ENCODE results near the gene ARNT2.

Gene ARNT2

DNA sequence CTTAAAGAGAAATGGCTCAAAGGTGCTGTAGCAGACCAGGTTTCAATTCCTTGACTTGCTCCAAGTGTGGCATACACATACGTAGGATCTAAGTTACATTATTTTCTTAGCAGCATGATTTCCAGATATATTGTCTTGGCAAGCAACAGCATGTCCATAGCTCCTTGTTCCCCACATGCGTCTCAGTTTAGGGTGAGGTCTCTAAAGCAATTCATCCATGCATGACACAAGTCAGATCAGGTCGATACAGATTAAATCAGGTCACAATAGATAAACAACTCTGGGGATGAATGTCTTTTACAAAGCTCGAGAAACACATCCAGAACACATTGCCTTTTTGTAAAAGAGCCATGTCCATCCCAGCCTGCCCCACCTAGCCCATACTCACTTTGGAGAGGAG, 182.0 kb downstream of the ARNT2 start:
- H3K4me3 Mint-ChIP-seq, result no peak overlapping the region
- DNase-seq (no peak), ATAC-seq (replicated peaks) (no peak)
- no peaks in the 10 kb centered on the region for H3K9me3 Mint-ChIP-seq
- no peaks in the 10 kb centered on the region for H3K36me3 Mint-ChIP-seq (ENCODE audit: insufficient read depth)
- H3K27me3 Mint-ChIP-seq, result peaks cover 5 to 36% of the 10 kb centered on the region in 2 donors
- H3K27ac Mint-ChIP-seq, result no peak overlapping the region
- H3K4me1 Mint-ChIP-seq (ENCODE audit: low read depth in 2 of 2), result no peaks in the 10 kb centered on the region

DNA sequence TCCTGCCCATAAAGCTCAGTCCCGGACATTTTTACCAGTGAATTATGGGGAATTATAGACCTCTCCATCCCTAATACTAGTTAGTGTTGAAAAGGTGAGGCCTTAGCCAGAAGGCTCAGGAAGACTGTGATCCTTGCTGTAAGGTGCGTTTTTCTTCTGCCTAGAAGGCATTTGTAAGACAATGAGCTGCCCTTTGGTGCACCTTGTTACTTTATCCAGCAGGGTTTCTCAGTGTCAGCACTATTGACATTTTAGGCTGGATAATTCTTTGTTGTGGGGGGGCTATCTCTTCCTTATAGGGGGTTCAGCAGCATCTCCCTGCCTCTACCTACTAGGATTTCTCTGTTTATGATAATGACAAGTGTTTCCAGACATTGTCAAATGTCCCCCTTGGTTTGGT, 182.8 kb downstream of the ARNT2 start:
- DNase-seq (no peak), ATAC-seq (replicated peaks) (no peak)
- no peak overlapping the region for H3K4me3 Mint-ChIP-seq
- peaks cover 5 to 35% of the 10 kb centered on the region in 2 donors for H3K27me3 Mint-ChIP-seq
- H3K27ac Mint-ChIP-seq, result no peak overlapping the region
- H3K4me1 Mint-ChIP-seq (ENCODE audit: low read depth in 2 of 2), result no peaks in the 10 kb centered on the region
- no peaks in the 10 kb centered on the region for H3K36me3 Mint-ChIP-seq (ENCODE audit: insufficient read depth)
- no peaks in the 10 kb centered on the region for H3K9me3 Mint-ChIP-seq

DNA sequence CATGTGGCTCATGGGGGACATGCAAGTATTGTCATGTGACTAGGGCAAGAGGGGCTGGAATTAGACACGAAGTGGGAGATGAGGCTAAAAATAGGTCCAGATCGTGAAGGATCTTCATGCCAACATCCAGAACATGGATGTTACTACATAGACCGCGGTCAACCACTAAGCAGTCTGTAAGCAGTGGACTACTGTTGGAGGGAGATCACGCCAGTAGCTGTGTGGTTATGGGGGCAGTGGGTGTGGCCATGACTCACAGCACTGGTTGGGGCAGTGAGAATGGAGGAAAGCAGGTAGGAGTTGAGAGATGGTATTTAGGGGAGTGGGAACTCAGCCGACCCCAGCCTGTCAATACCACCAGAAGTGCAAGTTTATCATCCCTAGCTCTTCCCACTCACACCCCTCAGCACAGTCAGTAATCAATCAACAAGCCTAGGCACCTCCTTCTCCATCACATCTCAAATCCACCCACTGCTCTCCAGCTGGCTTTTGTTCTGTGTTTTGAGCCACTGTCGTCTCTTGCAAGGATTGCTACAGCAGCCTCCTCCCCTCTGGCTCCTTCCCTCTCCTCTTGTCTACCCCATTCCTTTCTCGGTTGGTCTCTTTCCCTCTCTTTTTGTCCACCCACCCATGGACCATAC, 183.8 kb downstream of the ARNT2 start:
- Mint-ChIP-seq H3K9me3 (no peaks in the 10 kb centered on the region), H3K27me3 (peaks cover 9 to 35% of the 10 kb centered on the region in 2 donors), H3K4me1 (ENCODE audit: low read depth in 2 of 2) (no peaks in the 10 kb centered on the region), H3K4me3 (no peak overlapping the region), H3K27ac (no peak overlapping the region), H3K36me3 (ENCODE audit: insufficient read depth) (no peaks in the 10 kb centered on the region)
- no peak for DNase-seq
- no peak for ATAC-seq (replicated peaks)

- Mint-ChIP-seq H3K9me3 (no peaks in the 10 kb centered on the region), H3K4me1 (ENCODE audit: low read depth in 2 of 2) (no peaks in the 10 kb centered on the region), H3K27ac (no peak overlapping the region), H3K27me3 (peaks cover 9 to 35% of the 10 kb centered on the region in 2 donors), H3K36me3 (ENCODE audit: insufficient read depth) (no peaks in the 10 kb centered on the region), H3K4me3 (no peak overlapping the region)
- ATAC-seq (replicated peaks) (no peak), DNase-seq (no peak)
Observed at GRCh38 chr15:80588801-80589200, 184.6 kb downstream of the ARNT2 start.

DNA sequence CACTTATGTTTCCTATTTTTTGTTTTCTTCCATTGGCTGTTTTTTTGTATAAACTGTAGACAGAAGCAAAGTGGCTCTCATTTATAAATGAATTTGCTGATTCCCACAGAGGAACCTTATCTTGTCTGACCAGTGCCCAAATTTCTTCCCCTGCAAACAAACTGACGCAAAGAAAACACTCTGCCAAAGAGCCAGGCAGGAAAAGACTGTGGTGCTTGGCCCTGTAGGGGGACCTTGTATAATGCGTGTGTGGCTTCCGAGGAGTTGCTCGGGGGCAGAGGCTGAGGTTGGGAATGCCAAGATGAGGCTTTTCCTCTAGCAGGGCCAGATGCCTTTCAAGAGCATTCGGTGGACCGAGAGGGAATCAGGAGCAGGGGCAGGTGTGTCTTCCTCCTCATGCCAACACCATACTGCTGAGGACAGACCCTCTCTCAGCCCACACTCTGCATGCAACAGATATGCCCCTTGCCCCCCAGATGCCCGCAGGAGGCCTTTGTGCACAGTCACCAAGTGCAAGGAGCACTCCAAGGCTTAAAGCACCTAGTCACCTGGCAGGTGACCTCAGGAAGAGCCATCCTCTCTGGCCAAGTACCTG, 186.7 kb downstream of the ARNT2 start:
- Mint-ChIP-seq H3K4me1 (ENCODE audit: low read depth in 2 of 2) (no peaks in the 10 kb centered on the region), H3K9me3 (no peaks in the 10 kb centered on the region), H3K27ac (no peak overlapping the region), H3K36me3 (ENCODE audit: insufficient read depth) (no peaks in the 10 kb centered on the region), H3K4me3 (no peak overlapping the region), H3K27me3 (peaks cover 9 to 36% of the 10 kb centered on the region in 2 donors)
- DNase-seq (no peak), ATAC-seq (replicated peaks) (no peak)

DNA sequence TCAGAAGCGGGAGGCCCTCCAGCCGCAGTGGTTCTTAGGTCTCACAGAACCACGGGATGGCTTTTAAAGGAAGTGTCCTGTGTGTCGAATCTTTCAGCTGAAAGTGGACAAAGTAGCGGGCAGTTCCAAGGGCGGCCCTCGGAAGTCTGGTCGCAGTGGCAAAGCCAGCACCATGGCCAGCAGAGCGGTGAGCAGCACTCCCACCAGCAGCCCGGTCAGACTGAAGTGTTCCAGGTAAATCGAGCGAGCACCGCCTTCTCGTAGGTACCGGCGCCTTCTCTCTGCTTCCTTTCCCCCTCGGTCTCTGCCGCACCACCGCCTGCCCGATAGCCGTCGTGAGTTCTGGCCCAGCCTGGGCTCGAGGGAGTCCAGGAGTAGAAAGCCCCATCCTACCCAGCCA, 187.3 kb downstream of the ARNT2 start:
- no peak overlapping the region for H3K27ac Mint-ChIP-seq
- no peaks in the 10 kb centered on the region for H3K9me3 Mint-ChIP-seq
- H3K27me3 Mint-ChIP-seq, result peaks cover 9 to 36% of the 10 kb centered on the region in 2 donors
- no peaks in the 10 kb centered on the region for H3K36me3 Mint-ChIP-seq (ENCODE audit: insufficient read depth)
- ATAC-seq (replicated peaks) (no peak), DNase-seq (no peak)
- H3K4me3 Mint-ChIP-seq, result no peak overlapping the region
- H3K4me1 Mint-ChIP-seq (ENCODE audit: low read depth in 2 of 2), result no peaks in the 10 kb centered on the region

- H3K36me3 Mint-ChIP-seq (ENCODE audit: insufficient read depth), result no peaks in the 10 kb centered on the region
- H3K4me1 Mint-ChIP-seq (ENCODE audit: low read depth in 2 of 2), result no peaks in the 10 kb centered on the region
- H3K9me3 Mint-ChIP-seq, result no peaks in the 10 kb centered on the region
- no peak for DNase-seq
- H3K4me3 Mint-ChIP-seq, result no peak overlapping the region
- no peak for ATAC-seq (replicated peaks)
- peaks cover 9 to 42% of the 10 kb centered on the region in 2 donors for H3K27me3 Mint-ChIP-seq
- H3K27ac Mint-ChIP-seq, result no peak overlapping the region
Observed at GRCh38 chr15:80591938-80592825, 188.0 kb downstream of the ARNT2 start.

DNA sequence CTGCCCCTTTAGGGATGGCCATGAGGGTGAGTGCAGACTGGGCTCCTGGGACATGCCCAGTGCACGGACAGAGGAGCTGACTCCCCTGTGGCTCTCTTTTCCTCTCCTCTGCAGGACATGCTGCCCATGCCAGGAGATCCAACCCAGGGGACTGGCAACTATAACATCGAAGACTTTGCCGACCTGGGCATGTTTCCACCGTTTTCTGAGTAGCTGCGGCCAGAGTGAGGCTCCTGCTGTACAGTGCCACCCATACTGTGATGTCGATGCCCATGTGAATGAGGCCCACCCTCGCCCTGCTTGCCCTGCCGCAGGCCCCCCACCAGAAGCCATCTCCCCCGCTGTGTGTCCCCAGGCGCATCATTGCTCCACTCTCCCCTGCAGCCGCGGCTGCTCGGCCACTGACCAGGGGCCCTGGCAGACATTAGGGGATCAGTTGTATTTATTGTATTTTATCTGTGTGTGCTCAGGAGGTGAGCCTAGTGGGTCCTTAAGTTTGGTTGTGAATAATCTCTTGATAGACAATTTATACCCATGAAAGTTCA, 189.4 kb downstream of the ARNT2 start:
- Mint-ChIP-seq H3K27me3 (peaks cover 9 to 46% of the 10 kb centered on the region in 2 donors), H3K9me3 (no peaks in the 10 kb centered on the region), H3K4me3 (no peak overlapping the region), H3K27ac (no peak overlapping the region), H3K4me1 (ENCODE audit: low read depth in 2 of 2) (no peaks in the 10 kb centered on the region), H3K36me3 (ENCODE audit: insufficient read depth) (no peaks in the 10 kb centered on the region)
- no peak for DNase-seq
- no peak for ATAC-seq (replicated peaks)

GRCh38 chr15:80594091-80594889, 190.1 kb downstream of the ARNT2 start:
- no peak overlapping the region for H3K4me3 Mint-ChIP-seq
- H3K27ac Mint-ChIP-seq, result no peak overlapping the region
- no peak for DNase-seq
- H3K27me3 Mint-ChIP-seq, result peaks cover 9 to 53% of the 10 kb centered on the region in 2 donors
- no peaks in the 10 kb centered on the region for H3K36me3 Mint-ChIP-seq (ENCODE audit: insufficient read depth)
- H3K9me3 Mint-ChIP-seq, result no peaks in the 10 kb centered on the region
- H3K4me1 Mint-ChIP-seq (ENCODE audit: low read depth in 2 of 2), result no peaks in the 10 kb centered on the region
- no peak for ATAC-seq (replicated peaks)

DNA sequence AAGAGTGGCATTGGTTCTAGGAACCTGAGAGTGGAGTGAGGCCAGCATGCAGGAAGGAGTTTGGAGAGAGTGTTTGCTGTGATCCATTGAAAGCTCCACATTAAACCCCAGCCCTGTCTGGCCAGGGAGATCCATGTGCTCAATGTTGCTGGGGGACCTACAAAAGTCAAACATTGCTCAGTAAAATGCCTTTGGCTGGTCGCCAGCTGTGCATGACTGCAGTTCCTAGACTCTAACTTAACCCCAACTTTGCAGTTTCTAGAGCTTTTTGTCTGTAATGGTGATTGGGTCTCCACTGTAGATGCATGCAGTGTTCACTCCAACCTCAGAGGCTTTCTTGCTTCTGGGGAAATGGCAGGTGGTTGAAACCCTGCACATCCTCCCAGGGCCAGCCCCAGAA, 191.2 kb downstream of the ARNT2 start:
- ATAC-seq (replicated peaks) (no peak), DNase-seq (no peak)
- Mint-ChIP-seq H3K27me3 (peaks cover 17 to 64% of the 10 kb centered on the region in 2 donors), H3K9me3 (no peaks in the 10 kb centered on the region), H3K4me1 (ENCODE audit: low read depth in 2 of 2) (no peaks in the 10 kb centered on the region), H3K4me3 (no peak overlapping the region), H3K27ac (no peak overlapping the region), H3K36me3 (ENCODE audit: insufficient read depth) (no peaks in the 10 kb centered on the region)

DNA sequence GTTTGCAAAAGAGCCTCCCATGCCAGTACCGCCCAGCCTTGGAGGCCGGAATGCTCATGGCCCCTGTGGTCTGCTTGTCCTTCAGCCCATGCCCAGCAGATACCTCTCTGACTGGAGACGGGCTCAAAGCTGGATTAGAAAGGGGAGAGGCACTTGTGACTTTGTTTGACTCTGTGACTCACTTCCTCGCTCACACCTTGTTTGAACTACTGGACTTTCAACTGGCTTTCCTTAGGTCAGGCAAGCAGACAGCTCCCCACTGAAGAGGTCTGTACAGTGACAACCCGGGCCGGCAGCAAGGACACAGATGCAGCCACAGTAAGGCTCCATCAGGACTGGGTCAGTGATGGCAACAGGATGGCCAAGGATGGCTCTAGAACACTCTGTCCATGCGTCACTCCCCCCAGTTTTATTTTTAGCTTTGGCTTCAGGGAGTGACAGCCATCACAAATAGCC, 192.4 kb downstream of the ARNT2 start:
- ATAC-seq (replicated peaks) (no peak), DNase-seq (no peak)
- peaks cover 21 to 70% of the 10 kb centered on the region in 2 donors for H3K27me3 Mint-ChIP-seq
- no peaks in the 10 kb centered on the region for H3K9me3 Mint-ChIP-seq
- no peak overlapping the region for H3K4me3 Mint-ChIP-seq
- H3K36me3 Mint-ChIP-seq (ENCODE audit: insufficient read depth), result no peaks in the 10 kb centered on the region
- H3K4me1 Mint-ChIP-seq (ENCODE audit: low read depth in 2 of 2), result no peaks in the 10 kb centered on the region
- H3K27ac Mint-ChIP-seq, result no peak overlapping the region

GRCh38 chr15:80597076-80597475, 192.9 kb downstream of the ARNT2 start:
- no peaks in the 10 kb centered on the region for H3K36me3 Mint-ChIP-seq (ENCODE audit: insufficient read depth)
- H3K4me3 Mint-ChIP-seq, result no peak overlapping the region
- no peaks in the 10 kb centered on the region for H3K4me1 Mint-ChIP-seq (ENCODE audit: low read depth in 2 of 2)
- H3K9me3 Mint-ChIP-seq, result no peaks in the 10 kb centered on the region
- peaks cover 20 to 67% of the 10 kb centered on the region in 2 donors for H3K27me3 Mint-ChIP-seq
- ATAC-seq (replicated peaks) (no peak), DNase-seq (no peak)
- no peak overlapping the region for H3K27ac Mint-ChIP-seq

DNA sequence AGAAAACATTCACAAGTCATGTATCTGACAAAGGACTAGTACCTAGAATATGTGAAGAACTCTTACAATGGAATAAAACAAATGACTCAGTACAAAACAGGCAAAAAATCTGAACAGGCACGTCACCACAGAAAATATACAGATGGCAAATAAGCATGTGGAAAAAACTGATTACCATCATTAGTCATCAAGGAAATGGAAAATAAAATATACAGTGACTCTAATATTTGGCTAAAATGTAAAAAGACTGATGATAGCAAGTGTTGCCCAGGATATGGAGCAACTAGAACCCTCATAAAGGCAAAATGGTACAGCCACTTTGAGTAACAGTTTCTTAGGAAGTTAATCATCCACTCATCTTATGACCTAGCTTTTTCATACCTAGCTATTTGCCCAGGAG, 195.2 kb downstream of the ARNT2 start:
- H3K9me3 Mint-ChIP-seq, result no peaks in the 10 kb centered on the region
- DNase-seq (no peak), ATAC-seq (replicated peaks) (no peak)
- H3K4me3 Mint-ChIP-seq, result no peak overlapping the region
- no peaks in the 10 kb centered on the region for H3K4me1 Mint-ChIP-seq (ENCODE audit: low read depth in 2 of 2)
- peaks cover 20 to 52% of the 10 kb centered on the region in 2 donors for H3K27me3 Mint-ChIP-seq
- no peak overlapping the region for H3K27ac Mint-ChIP-seq
- no peaks in the 10 kb centered on the region for H3K36me3 Mint-ChIP-seq (ENCODE audit: insufficient read depth)
